Activated naive CD4-positive, alpha-beta T cell treated with anti-CD3 and anti-CD28 coated beads, Interleukin-2, amount 50 U/mL, for 24 hours (primary cell): Measurements from ENCODE around the gene SGMS1.

ENCODE experiments used
- H3K27ac Mint-ChIP-seq: one replicate; pipeline ENCODE4 v1.8.0; 2021; ENCODE audit warnings: mild to moderate bottlenecking, mixed read lengths
- H3K27me3 Mint-ChIP-seq: one replicate; pipeline ENCODE4 v1.8.0; 2021; ENCODE audit warnings: mixed read lengths
- H3K36me3 Mint-ChIP-seq: one replicate; pipeline ENCODE4 v1.8.0; 2021; ENCODE audit warnings: mixed read lengths
- H3K4me1 Mint-ChIP-seq: one replicate; pipeline ENCODE4 v1.8.0; 2021; ENCODE audit warnings: mixed read lengths
- H3K4me3 Mint-ChIP-seq: one replicate; pipeline ENCODE4 v1.8.0; 2021; ENCODE audit warnings: mild to moderate bottlenecking, mixed read lengths
- H3K9me3 Mint-ChIP-seq: one replicate; pipeline ENCODE4 v1.8.0; 2021; ENCODE audit warnings: mixed read lengths

The SGMS1 gene

DNA sequence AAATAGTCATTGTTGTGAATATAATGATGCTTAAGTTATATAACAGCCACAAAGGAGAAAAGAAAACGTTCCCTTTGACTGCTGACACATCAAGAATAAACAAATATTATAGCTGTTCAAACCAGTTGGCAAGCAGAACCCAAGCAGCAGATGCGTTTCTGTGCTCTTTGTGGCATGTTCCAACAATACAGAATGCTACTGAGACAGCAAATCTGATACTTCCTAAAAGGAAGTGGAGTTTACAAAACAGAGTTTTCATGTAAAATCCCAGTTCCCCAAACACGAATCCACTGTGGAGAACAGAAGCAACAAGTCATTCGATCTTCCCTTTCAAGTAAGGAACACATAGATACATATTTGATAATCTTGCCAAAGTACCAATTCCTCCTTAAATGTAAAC, 201.5 kb downstream of the SGMS1 start:
- no peaks in the 10 kb centered on the region for H3K9me3 Mint-ChIP-seq
- H3K36me3 Mint-ChIP-seq, result peaks cover 16% of the 10 kb centered on the region
- no peaks in the 10 kb centered on the region for H3K27me3 Mint-ChIP-seq
- no peak overlapping the region for H3K27ac Mint-ChIP-seq
- H3K4me1 Mint-ChIP-seq, result peaks cover 50% of the 10 kb centered on the region
- H3K4me3 Mint-ChIP-seq, result no peak overlapping the region

DNA sequence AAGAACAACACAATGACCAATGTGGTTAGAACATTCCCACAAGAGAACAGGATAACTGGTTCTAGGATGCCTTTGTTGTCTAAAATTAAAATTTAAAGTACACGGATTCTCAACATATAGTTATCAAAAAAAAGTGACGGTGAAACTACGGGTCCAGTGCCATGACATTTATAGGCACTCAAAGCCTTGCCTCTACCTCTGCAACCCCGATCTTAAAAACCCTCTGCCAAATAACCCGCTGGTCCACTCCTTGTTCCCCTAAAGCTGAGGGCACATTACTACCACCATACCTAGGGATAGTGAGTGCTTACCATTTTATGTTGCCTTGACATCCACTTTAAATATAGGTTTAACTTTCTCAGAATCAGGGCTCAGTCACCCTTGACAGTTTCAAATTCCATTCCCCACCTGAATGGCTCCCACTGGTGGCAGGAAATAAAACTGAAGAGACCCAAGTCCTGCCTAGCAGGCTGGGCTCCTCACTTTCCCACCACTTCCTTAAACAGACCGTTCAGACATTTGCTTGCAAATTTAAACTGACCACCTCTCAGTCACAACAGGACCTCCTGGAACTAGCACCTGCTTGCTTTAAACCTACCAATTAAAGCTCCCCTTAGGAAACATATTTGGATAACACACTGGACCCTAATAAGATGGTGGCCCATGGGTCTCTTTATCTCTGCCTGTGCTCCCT, 202.6 kb downstream of the SGMS1 start:
- Mint-ChIP-seq H3K4me3 (no peak overlapping the region), H3K4me1 (peaks cover 54% of the 10 kb centered on the region), H3K9me3 (no peaks in the 10 kb centered on the region), H3K36me3 (peaks cover 12% of the 10 kb centered on the region), H3K27ac (no peak overlapping the region), H3K27me3 (no peaks in the 10 kb centered on the region)

DNA sequence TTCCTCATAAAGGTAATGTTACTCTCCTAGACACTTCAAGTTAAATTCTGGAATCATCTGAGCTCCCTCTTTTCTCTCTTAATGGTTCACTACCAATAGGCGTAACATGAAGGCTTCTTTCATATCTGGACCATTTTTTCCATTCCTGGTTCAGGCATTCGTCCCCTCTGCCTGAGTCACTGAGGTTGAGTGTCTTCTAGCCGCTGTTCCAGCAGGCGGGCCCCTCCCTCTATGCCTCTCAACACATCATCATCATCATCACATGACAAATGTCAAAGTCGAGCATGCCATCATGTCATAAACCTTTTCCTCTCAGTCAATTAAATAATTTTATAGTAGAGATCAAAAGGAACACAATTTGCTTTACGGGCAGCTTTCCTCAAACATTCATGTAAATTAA, 203.6 kb downstream of the SGMS1 start:
- H3K36me3 Mint-ChIP-seq, result peaks cover 8% of the 10 kb centered on the region
- H3K4me3 Mint-ChIP-seq, result no peak overlapping the region
- H3K27ac Mint-ChIP-seq, result no peak overlapping the region
- no peaks in the 10 kb centered on the region for H3K9me3 Mint-ChIP-seq
- H3K27me3 Mint-ChIP-seq, result no peaks in the 10 kb centered on the region
- H3K4me1 Mint-ChIP-seq, result peaks cover 57% of the 10 kb centered on the region

DNA sequence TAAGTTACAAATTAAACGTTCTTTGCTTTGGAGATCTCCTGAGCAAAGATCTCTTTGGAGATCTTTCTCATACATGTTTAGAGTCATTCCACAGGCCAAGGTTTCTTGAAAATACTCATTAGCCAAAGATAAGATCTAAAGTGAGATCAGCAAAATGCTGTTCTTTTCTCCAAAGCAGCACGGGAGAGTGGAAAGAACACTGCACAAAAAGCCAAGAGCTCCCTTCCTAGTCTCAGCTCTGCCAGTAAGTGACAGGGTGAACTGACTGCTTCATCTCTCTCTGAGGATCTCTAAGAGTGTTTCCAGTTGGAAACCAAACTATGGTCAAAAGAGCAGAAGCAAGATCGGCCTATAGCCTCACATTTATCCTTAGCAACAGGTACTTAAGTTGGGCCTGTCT, 204.0 kb downstream of the SGMS1 start:
- H3K27me3 Mint-ChIP-seq, result no peaks in the 10 kb centered on the region
- H3K36me3 Mint-ChIP-seq, result peaks cover 8% of the 10 kb centered on the region
- no peaks in the 10 kb centered on the region for H3K9me3 Mint-ChIP-seq
- H3K4me1 Mint-ChIP-seq, result peaks cover 57% of the 10 kb centered on the region
- no peak overlapping the region for H3K27ac Mint-ChIP-seq
- H3K4me3 Mint-ChIP-seq, result no peak overlapping the region

DNA sequence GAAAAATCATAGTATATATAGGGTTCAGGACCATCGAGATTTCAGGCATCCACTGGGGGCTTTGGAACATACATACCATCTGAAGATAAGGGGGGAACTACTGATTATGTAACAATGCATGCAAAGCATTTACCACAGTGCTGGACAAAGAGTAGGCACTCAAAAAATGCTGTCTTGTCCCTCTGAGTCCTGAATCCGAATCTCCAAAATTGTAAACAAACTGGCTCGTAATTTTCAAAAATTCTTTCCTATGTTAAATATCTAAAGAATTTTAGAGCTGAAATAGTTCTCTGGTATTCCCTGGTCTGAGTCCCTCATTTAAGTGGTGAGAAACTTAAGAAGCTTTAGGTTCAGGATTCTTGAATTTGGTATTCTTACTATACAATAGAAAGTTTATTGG, 204.7 kb downstream of the SGMS1 start:
- peaks cover 8% of the 10 kb centered on the region for H3K36me3 Mint-ChIP-seq
- H3K4me1 Mint-ChIP-seq, result peaks cover 57% of the 10 kb centered on the region
- H3K9me3 Mint-ChIP-seq, result no peaks in the 10 kb centered on the region
- no peak overlapping the region for H3K27ac Mint-ChIP-seq
- H3K27me3 Mint-ChIP-seq, result no peaks in the 10 kb centered on the region
- H3K4me3 Mint-ChIP-seq, result no peak overlapping the region

DNA sequence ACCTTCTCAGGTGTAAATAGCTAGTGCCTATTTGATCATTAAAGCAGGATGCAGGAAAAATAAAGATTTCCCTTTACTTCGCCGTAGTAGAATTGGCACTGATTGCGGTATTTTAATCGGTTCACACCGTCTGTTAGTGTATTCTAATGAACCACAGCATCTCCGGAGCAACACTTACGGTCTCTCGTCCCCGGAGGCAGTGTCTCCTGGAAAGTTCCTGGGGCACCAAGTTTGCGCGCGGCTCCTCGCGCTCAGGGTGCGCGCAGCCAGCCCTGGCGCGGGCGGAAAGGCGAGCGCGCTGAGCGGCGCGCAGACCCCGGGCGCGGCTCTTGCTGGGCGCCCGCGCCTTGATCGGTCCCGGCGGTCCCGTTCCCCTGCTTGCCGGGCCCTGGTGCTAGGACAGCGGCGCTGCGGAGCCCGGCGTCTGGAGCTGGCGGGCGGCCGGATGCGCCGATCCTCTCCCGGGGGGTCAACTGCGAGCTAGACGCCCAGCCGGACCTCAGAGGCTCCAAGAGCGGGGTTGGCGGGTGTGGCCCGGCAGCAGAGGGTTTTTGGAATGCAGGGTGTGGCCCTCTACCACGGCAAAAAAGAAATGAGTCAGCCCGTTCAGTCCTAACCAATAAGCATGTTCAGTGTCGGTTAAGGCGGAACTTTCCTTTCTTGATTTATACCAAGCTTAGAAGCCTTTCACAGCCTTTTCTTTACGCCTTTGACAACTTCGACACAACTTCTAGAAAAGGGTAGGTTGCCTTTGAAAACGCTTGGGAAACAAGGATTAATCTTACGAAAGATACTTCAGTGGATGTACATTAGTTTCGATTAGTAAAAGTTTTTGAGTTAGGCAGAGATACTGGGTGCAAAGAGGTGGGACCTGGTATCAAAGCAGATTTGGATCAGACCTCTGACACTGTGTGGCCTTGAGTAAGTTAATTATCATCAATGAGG, 205.6 kb downstream of the SGMS1 start:
- Mint-ChIP-seq H3K27ac (no peak overlapping the region), H3K4me1 (peaks cover 53% of the 10 kb centered on the region), H3K27me3 (no peaks in the 10 kb centered on the region)

DNA sequence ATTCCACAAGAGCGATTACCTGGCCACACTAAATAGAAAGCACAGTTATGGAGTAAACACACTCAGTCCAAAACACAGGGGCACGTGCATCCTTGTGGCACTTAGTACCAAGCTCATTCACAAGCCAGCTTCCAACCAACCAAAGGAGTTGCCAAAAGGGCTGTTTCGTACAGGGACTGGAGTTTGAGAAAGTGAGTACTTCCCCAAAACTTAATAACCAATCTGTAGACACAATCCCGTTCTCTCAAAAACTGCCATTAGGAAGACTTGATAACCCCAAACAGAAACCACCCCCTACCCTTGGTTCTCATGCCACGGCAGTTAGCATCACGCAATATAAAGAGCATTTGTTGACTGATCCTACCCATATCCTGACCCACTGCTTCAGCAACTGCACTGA, 206.3 kb downstream of the SGMS1 start:
- no peak overlapping the region for H3K27ac Mint-ChIP-seq
- H3K27me3 Mint-ChIP-seq, result no peaks in the 10 kb centered on the region
- peaks cover 52% of the 10 kb centered on the region for H3K4me1 Mint-ChIP-seq
- H3K9me3 Mint-ChIP-seq, result no peaks in the 10 kb centered on the region
- H3K36me3 Mint-ChIP-seq, result peaks cover 7% of the 10 kb centered on the region
- H3K4me3 Mint-ChIP-seq, result peak overlapping the region; percentile 89

More for the DNA sequence above, 205.6 kb downstream of the SGMS1 start:
- Mint-ChIP-seq H3K36me3 (peaks cover 8% of the 10 kb centered on the region), H3K9me3 (no peaks in the 10 kb centered on the region), H3K4me3 (peak overlapping the region; percentile 89)

DNA sequence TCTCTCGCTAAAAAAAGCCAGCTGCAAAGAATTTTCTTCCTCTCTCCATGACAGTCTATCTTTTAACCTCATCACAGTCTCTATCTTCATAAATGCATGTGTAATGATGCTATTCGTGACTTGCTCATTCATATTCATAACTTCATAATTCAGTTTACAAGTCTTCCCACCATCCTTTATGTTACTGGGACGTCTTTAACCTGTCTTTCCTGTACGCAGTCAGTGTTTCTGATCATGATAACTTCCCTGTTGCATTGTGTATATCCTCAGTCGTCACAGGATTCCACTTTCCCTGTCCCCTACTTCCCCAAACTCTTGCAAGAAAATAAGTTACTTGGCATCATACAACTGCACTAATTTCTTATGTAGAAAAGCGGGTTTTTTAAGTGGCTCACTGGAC, 206.9 kb downstream of the SGMS1 start:
- Mint-ChIP-seq H3K4me1 (peaks cover 46% of the 10 kb centered on the region), H3K4me3 (no peak overlapping the region), H3K9me3 (no peaks in the 10 kb centered on the region), H3K27ac (no peak overlapping the region), H3K27me3 (no peaks in the 10 kb centered on the region), H3K36me3 (peaks cover 7% of the 10 kb centered on the region)

DNA sequence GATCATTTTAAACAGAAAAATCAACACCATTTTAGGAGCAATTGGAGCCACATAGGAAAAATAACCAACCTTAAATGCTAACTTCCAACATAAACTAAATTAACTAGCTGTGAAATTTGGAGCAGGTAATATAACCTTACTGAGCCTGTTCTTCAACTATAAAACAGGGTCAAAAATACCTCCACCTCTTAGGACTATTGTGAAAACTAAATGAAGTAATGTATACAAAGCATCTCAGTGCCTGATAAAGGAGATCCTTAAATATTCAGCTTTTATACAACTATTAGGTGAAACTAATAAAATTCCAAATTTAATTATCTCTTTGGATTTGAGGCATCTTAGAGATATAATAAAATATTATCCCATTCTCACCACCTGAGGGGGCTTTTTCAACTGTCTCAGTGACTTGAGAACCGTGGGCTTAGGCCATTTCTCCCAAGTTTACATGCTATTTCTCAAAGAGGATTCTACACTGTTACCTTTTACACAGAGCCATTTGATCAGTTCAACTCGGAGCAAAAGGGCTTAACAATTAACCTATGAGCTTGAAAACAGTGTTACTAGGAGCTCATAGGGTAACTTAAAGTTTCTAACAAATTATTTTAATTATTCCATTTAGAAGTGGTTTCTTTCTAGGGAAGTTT, 207.5 kb downstream of the SGMS1 start:
- no peak overlapping the region for H3K4me3 Mint-ChIP-seq
- H3K36me3 Mint-ChIP-seq, result peaks cover 6% of the 10 kb centered on the region
- peaks cover 42% of the 10 kb centered on the region for H3K4me1 Mint-ChIP-seq
- H3K9me3 Mint-ChIP-seq, result no peaks in the 10 kb centered on the region
- H3K27me3 Mint-ChIP-seq, result no peaks in the 10 kb centered on the region
- no peak overlapping the region for H3K27ac Mint-ChIP-seq

DNA sequence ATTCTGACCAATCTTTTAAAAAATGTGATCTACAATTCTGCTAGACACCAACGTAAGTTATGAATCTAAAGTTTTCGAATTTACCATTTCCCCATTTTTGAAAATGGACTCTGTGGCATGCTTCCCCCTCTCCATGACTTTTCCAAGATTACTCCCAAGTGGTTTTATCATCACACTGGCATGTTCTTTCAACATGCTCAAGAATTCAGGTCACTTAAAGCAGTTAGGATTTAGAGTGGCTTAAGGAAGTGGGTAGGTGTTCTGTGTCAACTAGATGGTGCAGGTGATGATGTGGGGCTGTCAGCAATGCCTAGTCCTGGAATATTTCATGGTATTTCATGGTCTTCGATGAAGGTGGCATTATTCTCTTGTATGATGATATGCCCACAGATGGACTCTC, 208.5 kb downstream of the SGMS1 start:
- Mint-ChIP-seq H3K27me3 (no peaks in the 10 kb centered on the region), H3K27ac (no peak overlapping the region), H3K36me3 (peaks cover 6% of the 10 kb centered on the region), H3K4me1 (peaks cover 39% of the 10 kb centered on the region), H3K9me3 (no peaks in the 10 kb centered on the region), H3K4me3 (no peak overlapping the region)

DNA sequence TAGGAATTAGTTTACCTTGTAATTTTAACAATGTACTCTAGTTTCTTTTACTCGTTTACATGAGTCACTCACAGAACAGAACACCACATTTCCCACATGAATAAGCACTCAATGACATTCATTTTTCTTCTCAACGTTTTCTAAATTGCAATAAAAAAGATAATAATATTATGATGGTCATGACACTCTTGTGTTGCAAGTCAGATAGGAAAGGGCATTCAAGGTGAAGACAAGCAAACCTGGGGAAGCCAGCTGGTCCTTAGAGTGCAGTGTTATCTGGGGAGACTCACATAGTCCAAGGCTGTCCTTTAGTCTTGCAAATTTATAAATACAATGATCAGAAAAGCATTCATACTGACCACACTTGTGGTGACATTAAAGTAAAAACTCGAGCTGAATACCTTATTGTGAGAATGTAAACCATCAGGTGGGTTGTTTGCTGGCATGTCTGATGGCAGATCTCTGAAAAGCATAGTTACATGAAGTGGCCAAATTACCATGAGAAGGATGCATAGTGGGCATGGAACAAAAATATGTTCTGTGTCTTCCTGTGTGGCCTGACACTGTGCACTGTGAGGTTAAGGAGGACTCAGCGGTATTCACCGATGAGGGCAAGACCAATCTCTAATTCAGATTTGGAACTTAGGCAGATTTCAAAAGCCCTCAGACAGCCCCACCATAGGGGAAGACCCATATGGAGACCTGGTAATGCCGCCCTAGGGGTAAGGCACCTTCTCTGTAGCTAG, 213.5 kb downstream of the SGMS1 start:
- H3K27ac Mint-ChIP-seq, result no peak overlapping the region
- H3K36me3 Mint-ChIP-seq, result peaks cover 12% of the 10 kb centered on the region
- H3K4me3 Mint-ChIP-seq, result no peak overlapping the region
- peaks cover 14% of the 10 kb centered on the region for H3K4me1 Mint-ChIP-seq
- H3K27me3 Mint-ChIP-seq, result no peaks in the 10 kb centered on the region
- peaks cover 11% of the 10 kb centered on the region for H3K9me3 Mint-ChIP-seq

DNA sequence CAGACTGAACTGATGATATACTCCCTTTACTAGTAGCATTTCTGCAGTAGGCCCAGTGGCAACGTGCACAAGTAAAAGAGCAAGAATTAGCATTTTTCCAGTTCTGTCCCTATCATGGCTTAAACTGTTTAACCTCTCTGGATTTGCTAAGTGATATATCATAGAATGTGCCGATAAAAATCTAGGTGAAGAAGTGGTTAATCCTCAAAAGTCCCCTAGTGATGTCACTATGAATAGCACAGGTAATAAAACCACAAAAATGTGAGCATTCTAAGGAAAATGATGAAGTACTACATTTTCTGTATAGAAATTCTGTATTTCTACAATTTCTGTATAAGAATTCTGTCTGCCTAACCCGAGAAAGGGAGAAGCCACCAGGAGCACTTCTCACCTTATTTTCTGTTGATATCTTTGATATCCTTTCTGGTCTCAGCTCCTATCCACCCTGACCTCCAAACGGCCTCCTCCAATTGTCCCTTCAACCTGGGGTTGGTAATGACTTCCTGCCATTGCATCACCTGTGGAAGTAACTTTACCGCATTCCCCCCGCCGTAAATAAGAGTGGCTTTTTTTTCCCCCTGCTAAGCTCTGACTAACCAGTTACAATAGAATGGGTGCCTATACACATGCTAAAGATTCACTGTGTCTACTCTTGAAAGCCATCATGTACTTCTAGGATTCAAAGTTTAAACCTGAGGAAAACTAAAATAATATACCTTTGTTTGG, 216.5 kb downstream of the SGMS1 start:
- Mint-ChIP-seq H3K27me3 (no peaks in the 10 kb centered on the region), H3K4me1 (peaks cover 19% of the 10 kb centered on the region), H3K36me3 (peaks cover 14% of the 10 kb centered on the region), H3K4me3 (no peak overlapping the region), H3K27ac (no peak overlapping the region), H3K9me3 (peaks cover 11% of the 10 kb centered on the region)

DNA sequence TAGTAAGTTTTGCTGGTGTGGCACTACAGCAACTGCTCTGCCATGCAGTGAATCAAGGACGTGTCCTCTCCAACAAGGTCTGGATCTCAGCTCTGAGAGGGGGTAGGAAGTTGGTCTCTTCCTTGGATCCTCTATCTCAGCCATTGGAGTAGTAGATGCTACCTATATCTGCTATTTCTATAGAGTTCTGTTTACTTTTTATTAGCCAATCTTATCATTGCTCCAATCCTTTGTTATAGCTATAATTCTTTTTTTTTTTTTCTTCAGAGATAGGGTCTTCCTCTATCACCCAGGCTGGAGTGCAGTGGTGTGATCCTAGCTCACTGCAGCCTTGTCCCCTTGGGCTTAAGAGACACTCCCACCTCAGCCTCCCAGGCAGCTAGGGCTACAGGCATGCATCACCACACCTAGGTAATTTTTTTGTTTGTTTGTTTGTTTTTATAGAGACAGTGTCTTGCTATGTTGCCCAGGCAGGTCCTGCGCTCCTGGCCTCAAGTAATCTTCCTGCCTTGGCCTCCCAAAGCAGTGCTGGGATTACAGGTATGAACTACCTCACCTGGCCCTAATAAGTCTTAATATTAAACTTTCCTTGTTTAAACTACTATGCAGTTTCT, 217.2 kb downstream of the SGMS1 start:
- Mint-ChIP-seq H3K9me3 (peaks cover 11% of the 10 kb centered on the region), H3K27ac (no peak overlapping the region), H3K4me1 (peaks cover 26% of the 10 kb centered on the region), H3K4me3 (no peak overlapping the region), H3K36me3 (peaks cover 13% of the 10 kb centered on the region), H3K27me3 (no peaks in the 10 kb centered on the region)

DNA sequence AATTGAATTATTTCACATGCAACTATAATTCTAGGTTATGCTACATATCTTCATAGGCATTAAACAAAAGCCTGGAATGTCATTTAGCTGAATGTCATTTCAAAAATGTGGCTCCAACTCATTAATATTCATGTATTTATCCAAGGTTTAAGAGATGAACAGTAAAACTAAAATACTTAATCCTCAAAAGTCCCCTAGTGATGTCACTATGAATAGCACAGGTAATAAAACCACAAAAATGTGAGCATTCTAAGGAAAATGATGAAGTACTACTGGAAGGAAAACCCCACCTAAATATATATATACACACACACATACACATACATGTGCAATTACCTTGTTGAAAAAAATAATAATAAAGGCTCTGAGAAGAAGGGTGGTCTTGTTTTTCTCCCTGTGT, 218.0 kb downstream of the SGMS1 start:
- Mint-ChIP-seq H3K4me1 (peaks cover 26% of the 10 kb centered on the region), H3K9me3 (peaks cover 11% of the 10 kb centered on the region), H3K36me3 (peaks cover 13% of the 10 kb centered on the region), H3K27ac (no peak overlapping the region), H3K27me3 (no peaks in the 10 kb centered on the region), H3K4me3 (no peak overlapping the region)
